ENCODE measurements around the gene CPNE5.

- TF ChIP-seq CTCF (IDR thresholded peaks at IDR 0.05) (no peak), POLR2AphosphoS5 (IDR thresholded peaks at IDR 0.05) (no peak), POLR2A (IDR thresholded peaks at IDR 0.05) (no peak)
Observed at GRCh38 chr6:36691011-36691410, 148.2 kb downstream of the CPNE5 start.

Data from sigmoid colon (tissue), 4 donors.